ENCODE data around the gene GSG1L2.

Gene GSG1L2

DNA sequence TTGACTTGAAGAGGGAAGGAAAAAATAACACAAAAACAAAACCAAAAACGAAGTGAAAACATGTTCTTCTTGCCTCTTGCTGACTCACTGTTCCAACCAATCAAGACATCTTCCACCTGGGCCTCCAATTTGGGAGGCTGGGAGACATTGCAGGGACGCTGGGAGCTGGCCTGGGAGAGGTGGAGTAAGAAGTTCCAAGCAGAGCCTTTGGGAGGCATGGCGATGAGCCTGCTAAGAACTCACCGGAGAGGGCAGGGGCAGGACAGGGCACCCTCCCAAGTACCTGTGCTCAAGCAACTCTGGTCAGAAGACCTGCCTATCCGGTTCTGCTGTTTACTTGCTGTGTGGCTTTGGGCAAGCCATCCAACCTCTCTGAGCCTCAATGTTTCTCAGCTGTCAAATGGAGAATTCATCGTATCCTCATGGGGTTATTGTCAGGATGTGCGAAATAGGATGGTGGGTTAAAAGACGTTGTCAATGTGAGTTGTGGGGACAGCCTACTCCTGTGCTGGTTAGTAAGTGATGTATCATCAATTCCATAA lies 3.0 kb upstream of the GSG1L2 start:
- DNase-seq (ENCODE audit: low read depth), result no peak

DNA sequence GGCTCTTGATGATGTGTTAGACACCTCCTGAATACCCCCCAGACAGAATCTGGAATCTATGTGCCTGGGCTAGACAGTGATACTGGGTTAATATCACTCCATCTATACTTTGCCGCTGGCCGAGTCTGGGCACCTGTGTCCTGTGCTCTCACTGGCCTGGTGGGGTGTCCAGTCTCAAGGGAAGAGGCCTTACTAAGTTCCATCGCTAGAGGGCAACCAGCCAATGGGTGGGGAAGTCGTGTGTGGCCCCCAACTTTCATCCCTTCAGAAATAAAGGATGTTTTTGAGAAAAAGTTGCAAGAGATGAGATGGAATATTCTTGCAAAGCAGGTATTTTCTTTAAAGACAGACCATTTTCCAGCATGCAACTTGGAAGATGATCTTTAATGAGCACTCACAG lies 2.2 kb upstream of the GSG1L2 start:
- no peak for DNase-seq (ENCODE audit: low read depth)

DNA sequence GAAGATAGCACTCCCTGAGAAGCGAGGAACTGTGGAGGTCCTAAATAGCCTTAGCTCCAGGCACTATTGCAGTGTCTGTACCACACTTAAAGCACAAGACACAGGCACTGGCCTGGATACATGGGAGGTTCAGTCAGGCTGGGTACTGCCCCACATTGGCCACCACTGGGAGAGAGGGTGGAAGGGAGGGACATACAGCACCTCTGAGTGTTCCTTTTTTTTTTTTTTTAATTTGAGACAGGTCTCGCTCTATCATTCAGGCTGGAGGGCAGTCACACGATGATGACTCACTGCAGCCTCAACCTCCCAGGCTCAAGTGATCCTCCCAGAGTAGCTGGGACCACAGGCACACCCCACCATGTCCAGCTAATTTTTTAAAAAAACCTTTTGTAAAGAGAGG lies 1.4 kb downstream of the GSG1L2 start:
- DNase-seq (ENCODE audit: low read depth), result no peak

DNA sequence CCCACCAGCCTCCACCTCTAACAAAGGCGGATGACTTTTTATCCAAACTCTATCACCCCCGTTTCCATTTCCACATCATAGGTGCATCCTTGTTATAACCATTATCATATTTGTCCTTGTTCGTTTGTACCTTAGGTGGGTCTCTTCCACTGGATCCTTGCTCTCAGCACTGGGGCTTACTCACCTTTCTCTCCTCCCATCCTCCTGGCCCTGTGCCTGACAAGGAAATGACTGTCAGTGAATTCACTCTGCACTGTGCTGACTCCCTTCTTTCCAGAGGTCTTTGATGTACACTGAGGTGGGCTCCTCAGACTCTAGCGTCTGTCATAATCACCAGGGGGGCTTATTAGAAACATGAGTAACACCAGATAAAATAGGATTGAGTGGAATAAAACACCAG lies 3.1 kb downstream of the GSG1L2 start:
- no peak for DNase-seq (ENCODE audit: low read depth)

GRCh38 chr17:9817086-9817485 lies 4.8 kb downstream of the GSG1L2 start:
- DNase-seq (ENCODE audit: low read depth), result no peak

- no peak for DNase-seq (ENCODE audit: low read depth)
These were observed 5.4 kb downstream of the GSG1L2 start for GRCh38 chr17:9816472-9816871.

- no peak for DNase-seq (ENCODE audit: low read depth)
These were observed 7.4 kb downstream of the GSG1L2 start for GRCh38 chr17:9814337-9814945.

DNA sequence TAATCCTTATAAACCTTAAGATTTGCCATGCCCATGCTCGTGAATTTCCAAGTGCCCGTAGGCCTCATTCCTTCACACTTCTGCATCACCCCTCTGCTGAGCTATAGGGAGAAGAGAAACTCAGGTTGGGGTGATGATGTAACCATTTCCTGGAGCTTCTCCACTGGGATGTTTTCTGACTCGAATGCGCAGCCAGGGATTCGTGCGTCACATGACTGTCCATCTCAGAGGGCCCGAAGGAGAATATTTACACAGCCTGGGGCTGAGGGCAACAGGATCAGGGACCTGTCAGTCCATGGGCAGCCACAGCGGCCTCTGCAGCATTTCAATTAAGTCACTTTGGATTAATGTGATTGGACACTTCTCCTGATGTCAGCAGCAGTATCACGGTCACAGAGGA lies 8.7 kb downstream of the GSG1L2 start:
- DNase-seq (ENCODE audit: low read depth), result no peak

DNA sequence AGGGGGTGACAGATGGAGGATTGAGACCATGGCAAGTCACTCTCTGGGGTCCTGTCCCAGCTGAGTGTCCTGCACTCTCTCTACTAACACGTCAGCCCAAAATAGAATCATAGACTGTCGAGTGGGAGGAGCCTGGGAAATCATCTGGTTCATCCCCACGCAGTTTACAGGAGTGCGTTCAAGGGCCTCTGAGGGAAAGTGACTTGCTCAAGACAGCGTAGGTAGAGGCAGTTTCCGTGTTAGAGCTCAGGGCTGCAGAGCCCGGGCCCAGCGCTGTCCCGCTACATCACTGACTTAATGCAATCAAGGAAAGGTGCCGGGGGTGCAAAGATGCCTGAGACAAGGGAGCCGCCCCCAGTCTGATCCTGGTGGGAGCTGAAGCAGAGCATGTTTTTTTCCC lies 10.3 kb downstream of the GSG1L2 start:
- no peak for DNase-seq (ENCODE audit: low read depth)

- no peak for DNase-seq (ENCODE audit: low read depth)
These were observed 10.8 kb downstream of the GSG1L2 start for GRCh38 chr17:9811086-9811485.

- DNase-seq (ENCODE audit: low read depth), result no peak
These were observed 11.6 kb downstream of the GSG1L2 start for GRCh38 chr17:9810100-9810949.

DNA sequence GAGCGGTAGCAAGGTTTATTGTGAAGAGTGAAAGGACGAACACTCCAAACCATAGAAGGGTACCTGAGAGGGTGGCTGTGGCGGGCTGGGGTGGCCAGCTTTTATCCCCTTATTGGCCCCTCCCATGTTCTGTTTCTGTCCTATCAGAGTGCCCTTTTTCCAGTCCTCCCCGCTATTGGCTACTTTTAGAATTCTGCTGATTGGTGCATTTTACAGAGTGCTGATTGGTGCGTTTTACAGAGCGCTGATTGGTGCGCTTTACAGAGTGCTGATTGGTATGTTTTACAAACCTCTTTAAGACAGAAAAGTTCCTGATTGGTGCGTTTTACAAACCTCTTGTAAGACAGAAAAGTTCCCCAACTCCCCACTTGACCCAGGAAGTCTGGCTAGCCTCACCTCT lies 12.5 kb downstream of the GSG1L2 start:
- DNase-seq (ENCODE audit: low read depth), result no peak

GRCh38 chr17:9806699-9807098 lies 15.2 kb downstream of the GSG1L2 start:
- DNase-seq (ENCODE audit: low read depth), result no peak

GRCh38 chr17:9805769-9806168 lies 16.1 kb downstream of the GSG1L2 start:
- DNase-seq (ENCODE audit: low read depth), result no peak

DNA sequence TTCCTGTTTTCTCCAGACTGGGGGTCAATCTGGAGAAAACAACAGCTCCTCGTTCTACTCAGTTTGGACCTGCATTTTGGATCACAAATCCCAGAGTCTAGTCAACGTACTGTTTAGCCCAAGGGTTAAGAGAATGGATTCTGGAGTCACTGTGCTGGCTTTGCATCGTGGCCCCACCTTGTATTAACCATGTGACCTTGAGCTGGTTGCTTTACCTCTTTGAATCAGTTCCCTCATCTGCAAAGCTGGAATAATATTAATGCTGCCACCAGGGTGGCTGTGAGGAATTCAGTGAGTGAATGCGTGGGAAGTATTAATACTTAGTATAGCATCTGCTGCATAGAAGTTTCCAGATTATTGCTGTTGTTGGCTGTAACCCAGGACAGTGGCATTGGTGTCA lies 19.2 kb downstream of the GSG1L2 start:
- no peak for DNase-seq (ENCODE audit: low read depth)

DNA sequence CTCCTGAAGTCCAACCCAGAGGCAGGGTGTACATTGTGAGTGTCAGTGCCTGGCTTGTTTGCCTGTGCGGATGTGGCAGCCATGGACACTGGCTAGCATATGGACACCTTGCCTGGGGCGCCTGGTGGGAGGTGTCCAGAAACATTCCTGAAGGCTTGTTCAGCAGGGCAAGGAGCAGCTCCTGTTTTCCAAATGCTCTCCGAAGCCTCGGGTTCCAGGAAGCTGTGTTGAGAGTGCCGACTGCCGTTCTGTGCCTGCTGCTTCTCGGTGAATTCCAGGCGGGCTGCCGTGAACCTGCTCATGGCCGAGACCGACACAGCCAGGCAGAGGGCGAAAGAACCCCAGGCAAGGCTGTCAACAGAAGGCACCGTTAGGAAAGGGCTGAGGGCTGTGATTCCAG lies 19.6 kb downstream of the GSG1L2 start:
- no peak for DNase-seq (ENCODE audit: low read depth)

DNA sequence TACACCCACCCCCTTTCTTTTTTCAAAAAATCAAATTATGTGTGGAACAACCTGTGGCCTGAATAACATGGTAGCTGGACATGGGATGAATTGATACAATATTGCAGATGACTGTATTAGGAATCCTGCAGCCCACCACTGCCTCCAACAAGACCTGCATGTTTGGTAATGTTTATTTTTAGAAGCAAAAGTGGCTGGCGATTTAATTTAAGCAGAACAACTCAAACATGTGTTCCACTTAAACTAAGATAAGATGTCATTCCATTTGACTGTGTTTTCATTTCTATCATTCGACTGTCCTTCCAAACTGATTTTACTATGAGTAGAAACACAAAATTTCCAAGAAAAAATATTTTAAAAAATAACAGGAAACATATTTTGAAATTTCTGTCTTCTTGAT lies 20.4 kb downstream of the GSG1L2 start:
- no peak for DNase-seq (ENCODE audit: low read depth)

DNA sequence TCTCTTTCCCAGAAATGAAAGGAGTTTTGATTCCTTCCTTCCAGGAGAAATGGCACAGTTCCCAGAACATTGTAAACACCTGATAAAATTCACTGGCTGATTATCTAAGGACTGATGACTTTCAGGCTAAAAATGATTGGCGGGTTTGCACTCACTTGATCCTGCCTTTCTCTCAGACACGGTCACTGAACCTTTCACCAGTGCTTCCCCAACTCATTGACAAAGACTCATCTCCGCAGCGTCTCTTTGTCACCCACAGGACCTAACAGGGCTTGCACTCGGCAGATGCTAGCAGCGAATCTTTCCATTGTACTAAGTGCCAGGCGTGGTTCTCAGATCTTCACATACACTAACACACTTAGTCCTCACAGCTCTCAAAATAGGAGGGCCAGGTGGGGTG lies 23.2 kb downstream of the GSG1L2 start:
- no peak for DNase-seq (ENCODE audit: low read depth)

- DNase-seq (ENCODE audit: low read depth), result no peak
These were observed 23.9 kb downstream of the GSG1L2 start for GRCh38 chr17:9798008-9798407.

DNA sequence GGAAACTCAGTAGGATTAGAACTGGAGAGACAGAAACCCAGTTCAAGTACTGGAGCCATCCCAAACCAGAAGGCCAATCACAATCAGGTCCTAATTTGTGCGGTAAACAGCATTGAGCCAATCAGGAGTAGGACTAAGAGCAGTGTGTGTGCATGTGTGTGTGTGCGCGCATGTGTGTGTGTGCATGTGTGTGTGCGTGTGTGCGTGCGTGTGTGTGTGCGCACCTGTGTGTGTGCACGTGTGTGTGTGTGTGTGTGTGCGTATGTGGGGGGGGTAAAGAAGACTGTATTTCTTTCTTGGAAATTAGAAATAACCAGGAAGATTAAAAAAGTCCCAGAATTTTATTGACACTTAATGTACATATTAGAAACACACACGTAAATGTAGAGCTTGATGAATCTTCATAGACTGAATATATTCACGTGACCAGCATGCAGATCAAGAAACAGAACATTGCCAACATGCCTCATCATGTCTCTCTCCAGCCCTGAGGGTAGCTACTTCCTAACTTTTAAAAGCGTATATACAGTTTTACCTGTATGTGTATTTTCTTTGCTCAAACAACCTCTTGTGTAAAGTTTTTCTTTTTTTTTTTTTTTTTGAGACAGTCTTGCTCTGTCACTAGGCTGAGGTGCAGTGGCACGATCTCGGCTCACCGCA lies 29.6 kb downstream of the GSG1L2 start:
- DNase-seq (ENCODE audit: low read depth), result no peak

- DNase-seq (ENCODE audit: low read depth), result no peak
These were observed 30.7 kb downstream of the GSG1L2 start, which contains the start of gene DHRS7C for GRCh38 chr17:9790889-9791876. DHRS7C (minus strand) TSS chr17:9791592; CDS start chr17:9791284, 308 bp downstream.

GRCh38 chr17:9790316-9790715 lies 31.6 kb downstream of the GSG1L2 start:
- DNase-seq (ENCODE audit: low read depth), result no peak

Data from fibroblast of gingiva (primary cell).